Measurements from ENCODE around the gene PTGDR. TPM values are rescaled to one million over a fixed set of nuclear protein-coding genes. Genes with fewer than 3 reads are reported as not detected.

Gene PTGDR
- polyA plus RNA-seq, 1 of the 3 experiments (the other 2 are of a cell fraction) = not detected

DNA sequence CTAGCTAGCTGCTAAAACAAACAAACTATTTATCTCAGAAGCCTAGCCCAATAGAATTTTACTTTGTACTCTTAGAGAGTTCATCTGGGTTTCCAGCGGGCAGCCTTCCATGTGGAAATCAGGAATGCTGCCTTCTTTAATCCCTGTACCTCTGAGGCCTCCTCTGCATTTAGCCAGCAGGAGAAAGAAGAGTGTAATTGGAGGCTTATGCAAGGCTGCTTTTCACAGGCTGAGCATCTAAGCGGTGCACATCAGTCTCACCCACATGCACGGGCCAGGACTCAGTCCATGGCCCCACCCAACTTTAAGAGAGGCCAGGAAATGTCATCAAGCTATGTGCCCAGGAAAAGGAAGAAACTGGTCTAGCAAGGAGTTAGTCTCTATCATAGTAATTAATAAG lies 14.0 kb upstream of the PTGDR start:
- Histone ChIP-seq H3K9ac (no peak overlapping the region), H3K27ac (ENCODE audit: low read depth in 2 of 2, low read length in 1 of 2) (no peak overlapping the region), H4K20me1 (ENCODE audit: insufficient read depth) (no peaks in the 10 kb centered on the region), H2AFZ (ENCODE audit: low read depth) (no peak overlapping the region), H3K79me2 (ENCODE audit: insufficient read depth) (no peaks in the 10 kb centered on the region), H3K36me3 (replicated peaks in 1 of 2; ENCODE audit: control insufficient read depth in 1 of 2, insufficient read depth in 2 of 2, low read length in 1 of 2) (no peaks in the 10 kb centered on the region), H3K4me3 (ENCODE audit: low read depth in 2 of 2, low read length in 1 of 2) (no peak overlapping the region), H3K4me1 (ENCODE audit: control insufficient read depth in 1 of 2, insufficient read depth in 2 of 2, low read depth in 1 of 2, low read length in 1 of 2) (no peaks in the 10 kb centered on the region), H3F3A (replicated peaks; ENCODE audit: insufficient read depth) (no peaks in the 10 kb centered on the region), H3K27me3 (ENCODE audit: insufficient read depth) (no peaks in the 10 kb centered on the region; the same call in 1 of the 2 replicates), H3K9me3 (no peaks in the 10 kb centered on the region), H3K4me2 (no peak overlapping the region), H3K9me2 (no peaks in the 10 kb centered on the region)
- WGBS (ENCODE audit: low lambda C conversion rate) = 28% methylated on average over 3 of the region's 3 CpGs
- TF ChIP-seq YY1 (IDR thresholded peaks at IDR 0.05; ENCODE audit: low read depth) (no peak), NFIC (IDR thresholded peaks at IDR 0.05; ENCODE audit: borderline replicate concordance) (no peak), MEF2A (IDR thresholded peaks at IDR 0.05; ENCODE audit: borderline replicate concordance, low read depth) (no peak), CHD2 (IDR thresholded peaks at IDR 0.05; ENCODE audit: low read length, partially characterized antibody) (no peak), RCOR1 (IDR thresholded peaks at IDR 0.05; ENCODE audit: low read length) (no peak), NRF1 (IDR thresholded peaks at IDR 0.05; ENCODE audit: low read depth, low read length) (no peak), TCF12 (IDR thresholded peaks at IDR 0.05) (no peak), SIN3A (IDR thresholded peaks at IDR 0.05; ENCODE audit: borderline replicate concordance, low read depth, low read length) (no peak)
- TF ChIP-seq, protein P1, sequence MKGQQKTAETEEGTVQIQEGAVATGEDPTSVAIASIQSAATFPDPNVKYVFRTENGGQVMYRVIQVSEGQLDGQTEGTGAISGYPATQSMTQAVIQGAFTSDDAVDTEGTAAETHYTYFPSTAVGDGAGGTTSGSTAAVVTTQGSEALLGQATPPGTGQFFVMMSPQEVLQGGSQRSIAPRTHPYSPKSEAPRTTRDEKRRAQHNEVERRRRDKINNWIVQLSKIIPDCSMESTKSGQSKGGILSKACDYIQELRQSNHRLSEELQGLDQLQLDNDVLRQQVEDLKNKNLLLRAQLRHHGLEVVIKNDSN (IDR thresholded peaks at IDR 0.05; ENCODE audit: borderline replicate concordance, low read depth) = no peak
- TF ChIP-seq, protein P2, sequence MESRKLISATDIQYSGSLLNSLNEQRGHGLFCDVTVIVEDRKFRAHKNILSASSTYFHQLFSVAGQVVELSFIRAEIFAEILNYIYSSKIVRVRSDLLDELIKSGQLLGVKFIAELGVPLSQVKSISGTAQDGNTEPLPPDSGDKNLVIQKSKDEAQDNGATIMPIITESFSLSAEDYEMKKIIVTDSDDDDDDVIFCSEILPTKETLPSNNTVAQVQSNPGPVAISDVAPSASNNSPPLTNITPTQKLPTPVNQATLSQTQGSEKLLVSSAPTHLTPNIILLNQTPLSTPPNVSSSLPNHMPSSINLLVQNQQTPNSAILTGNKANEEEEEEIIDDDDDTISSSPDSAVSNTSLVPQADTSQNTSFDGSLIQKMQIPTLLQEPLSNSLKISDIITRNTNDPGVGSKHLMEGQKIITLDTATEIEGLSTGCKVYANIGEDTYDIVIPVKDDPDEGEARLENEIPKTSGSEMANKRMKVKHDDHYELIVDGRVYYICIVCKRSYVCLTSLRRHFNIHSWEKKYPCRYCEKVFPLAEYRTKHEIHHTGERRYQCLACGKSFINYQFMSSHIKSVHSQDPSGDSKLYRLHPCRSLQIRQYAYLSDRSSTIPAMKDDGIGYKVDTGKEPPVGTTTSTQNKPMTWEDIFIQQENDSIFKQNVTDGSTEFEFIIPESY (IDR thresholded peaks at IDR 0.05; ENCODE audit: borderline replicate concordance, low read depth) = no peak
- TF ChIP-seq, protein P3, sequence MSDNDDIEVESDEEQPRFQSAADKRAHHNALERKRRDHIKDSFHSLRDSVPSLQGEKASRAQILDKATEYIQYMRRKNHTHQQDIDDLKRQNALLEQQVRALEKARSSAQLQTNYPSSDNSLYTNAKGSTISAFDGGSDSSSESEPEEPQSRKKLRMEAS (IDR thresholded peaks at IDR 0.05; ENCODE audit: low read depth) = no peak
- TF ChIP-seq, protein P4, sequence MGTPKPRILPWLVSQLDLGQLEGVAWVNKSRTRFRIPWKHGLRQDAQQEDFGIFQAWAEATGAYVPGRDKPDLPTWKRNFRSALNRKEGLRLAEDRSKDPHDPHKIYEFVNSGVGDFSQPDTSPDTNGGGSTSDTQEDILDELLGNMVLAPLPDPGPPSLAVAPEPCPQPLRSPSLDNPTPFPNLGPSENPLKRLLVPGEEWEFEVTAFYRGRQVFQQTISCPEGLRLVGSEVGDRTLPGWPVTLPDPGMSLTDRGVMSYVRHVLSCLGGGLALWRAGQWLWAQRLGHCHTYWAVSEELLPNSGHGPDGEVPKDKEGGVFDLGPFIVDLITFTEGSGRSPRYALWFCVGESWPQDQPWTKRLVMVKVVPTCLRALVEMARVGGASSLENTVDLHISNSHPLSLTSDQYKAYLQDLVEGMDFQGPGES (IDR thresholded peaks at IDR 0.05; ENCODE audit: low read depth, low read length) = no peak
- ChIA-PET CTCF (no interaction called here), POLR2A (no interaction called here)
- DNase-seq = no peak

DNA sequence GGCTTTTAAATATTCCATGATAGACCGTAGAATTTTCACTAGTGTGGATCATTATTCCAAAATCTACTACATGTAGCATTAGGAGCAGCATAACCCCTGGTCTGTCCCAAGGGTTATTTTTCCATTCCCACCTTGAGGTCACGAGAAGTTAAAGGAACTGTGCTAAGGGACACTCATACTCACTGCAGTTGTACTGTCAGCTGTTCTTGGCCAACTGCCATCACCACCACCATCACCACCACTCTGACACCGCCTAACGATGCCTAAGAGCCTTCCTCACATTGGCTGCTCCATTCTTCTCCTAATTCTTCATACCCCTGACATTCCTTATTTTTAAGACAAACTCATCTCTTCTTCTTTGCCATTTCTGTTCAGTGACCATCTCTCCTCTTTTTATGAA lies 13.4 kb upstream of the PTGDR start:
- H3K27me3 ChIP-seq (ENCODE audit: insufficient read depth) = no peaks in the 10 kb centered on the region; the same call in 1 of the 2 replicates
- H3K27ac ChIP-seq (ENCODE audit: low read depth in 2 of 2, low read length in 1 of 2) = no peak overlapping the region
- H3F3A ChIP-seq (replicated peaks; ENCODE audit: insufficient read depth) = no peaks in the 10 kb centered on the region
- no peak overlapping the region for H2AFZ ChIP-seq (ENCODE audit: low read depth)
- ChIA-PET POLR2A (no interaction called here), CTCF (no interaction called here)
- DNase-seq = no peak
- no peak overlapping the region for H3K4me2 ChIP-seq
- no peak overlapping the region for H3K9ac ChIP-seq
- H3K79me2 ChIP-seq (ENCODE audit: insufficient read depth) = no peaks in the 10 kb centered on the region
- TF ChIP-seq, protein P5, sequence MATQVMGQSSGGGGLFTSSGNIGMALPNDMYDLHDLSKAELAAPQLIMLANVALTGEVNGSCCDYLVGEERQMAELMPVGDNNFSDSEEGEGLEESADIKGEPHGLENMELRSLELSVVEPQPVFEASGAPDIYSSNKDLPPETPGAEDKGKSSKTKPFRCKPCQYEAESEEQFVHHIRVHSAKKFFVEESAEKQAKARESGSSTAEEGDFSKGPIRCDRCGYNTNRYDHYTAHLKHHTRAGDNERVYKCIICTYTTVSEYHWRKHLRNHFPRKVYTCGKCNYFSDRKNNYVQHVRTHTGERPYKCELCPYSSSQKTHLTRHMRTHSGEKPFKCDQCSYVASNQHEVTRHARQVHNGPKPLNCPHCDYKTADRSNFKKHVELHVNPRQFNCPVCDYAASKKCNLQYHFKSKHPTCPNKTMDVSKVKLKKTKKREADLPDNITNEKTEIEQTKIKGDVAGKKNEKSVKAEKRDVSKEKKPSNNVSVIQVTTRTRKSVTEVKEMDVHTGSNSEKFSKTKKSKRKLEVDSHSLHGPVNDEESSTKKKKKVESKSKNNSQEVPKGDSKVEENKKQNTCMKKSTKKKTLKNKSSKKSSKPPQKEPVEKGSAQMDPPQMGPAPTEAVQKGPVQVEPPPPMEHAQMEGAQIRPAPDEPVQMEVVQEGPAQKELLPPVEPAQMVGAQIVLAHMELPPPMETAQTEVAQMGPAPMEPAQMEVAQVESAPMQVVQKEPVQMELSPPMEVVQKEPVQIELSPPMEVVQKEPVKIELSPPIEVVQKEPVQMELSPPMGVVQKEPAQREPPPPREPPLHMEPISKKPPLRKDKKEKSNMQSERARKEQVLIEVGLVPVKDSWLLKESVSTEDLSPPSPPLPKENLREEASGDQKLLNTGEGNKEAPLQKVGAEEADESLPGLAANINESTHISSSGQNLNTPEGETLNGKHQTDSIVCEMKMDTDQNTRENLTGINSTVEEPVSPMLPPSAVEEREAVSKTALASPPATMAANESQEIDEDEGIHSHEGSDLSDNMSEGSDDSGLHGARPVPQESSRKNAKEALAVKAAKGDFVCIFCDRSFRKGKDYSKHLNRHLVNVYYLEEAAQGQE (IDR thresholded peaks at IDR 0.05; ENCODE audit: low read depth, low read length) = no peak
- TF ChIP-seq RXRA (IDR thresholded peaks at IDR 0.05; ENCODE audit: borderline replicate concordance, low read depth) (no peak), POLR2AphosphoS5 (IDR thresholded peaks at IDR 0.05; ENCODE audit: low read depth, low read length) (no peak)
- TF ChIP-seq, protein P6, sequence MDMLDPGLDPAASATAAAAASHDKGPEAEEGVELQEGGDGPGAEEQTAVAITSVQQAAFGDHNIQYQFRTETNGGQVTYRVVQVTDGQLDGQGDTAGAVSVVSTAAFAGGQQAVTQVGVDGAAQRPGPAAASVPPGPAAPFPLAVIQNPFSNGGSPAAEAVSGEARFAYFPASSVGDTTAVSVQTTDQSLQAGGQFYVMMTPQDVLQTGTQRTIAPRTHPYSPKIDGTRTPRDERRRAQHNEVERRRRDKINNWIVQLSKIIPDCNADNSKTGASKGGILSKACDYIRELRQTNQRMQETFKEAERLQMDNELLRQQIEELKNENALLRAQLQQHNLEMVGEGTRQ (IDR thresholded peaks at IDR 0.05; ENCODE audit: borderline replicate concordance, low read depth, low read length) = no peak
- TF ChIP-seq, protein P1 (IDR thresholded peaks at IDR 0.05; ENCODE audit: borderline replicate concordance, low read depth) = no peak
- TF ChIP-seq, protein P3 (IDR thresholded peaks at IDR 0.05; ENCODE audit: low read depth) = no peak
- H3K4me1 ChIP-seq (ENCODE audit: control insufficient read depth in 1 of 2, insufficient read depth in 2 of 2, low read depth in 1 of 2, low read length in 1 of 2) = no peaks in the 10 kb centered on the region
- no peaks in the 10 kb centered on the region for H3K36me3 ChIP-seq (replicated peaks in 1 of 2; ENCODE audit: control insufficient read depth in 1 of 2, insufficient read depth in 2 of 2, low read length in 1 of 2)
- H3K9me2 ChIP-seq = no peaks in the 10 kb centered on the region
- 27% methylated on average over 4 of the region's 4 CpGs for WGBS (ENCODE audit: low lambda C conversion rate)
- H3K9me3 ChIP-seq = no peaks in the 10 kb centered on the region
- no peaks in the 10 kb centered on the region for H4K20me1 ChIP-seq (ENCODE audit: insufficient read depth)
- no peak overlapping the region for H3K4me3 ChIP-seq (ENCODE audit: low read depth in 2 of 2, low read length in 1 of 2)

All from SK-N-SH (cell line).